BLaER1 (cell line): ENCODE data around the gene SHISAL1.

Experiments
- H3K27ac ChIP-seq: shearing (Covaris generic); formaldehyde crosslinking; 2 replicates; pipeline ENCODE4 v1.8.1; 2022
- H3K27me3 ChIP-seq: shearing (Covaris generic); formaldehyde crosslinking; 2 replicates; pipeline ENCODE4 v1.8.1; 2022
- H3K36me3 ChIP-seq: shearing (Covaris generic); formaldehyde crosslinking; 2 replicates; pipeline ENCODE4 v1.8.1; 2022
- H3K4me1 ChIP-seq: shearing (Covaris generic); formaldehyde crosslinking; 2 replicates; pipeline ENCODE4 v1.8.1; 2022
- H3K4me2 ChIP-seq: shearing (Covaris generic); formaldehyde crosslinking; 2 replicates; pipeline ENCODE4 v1.8.1; 2022
- H3K4me3 ChIP-seq: shearing (Covaris generic); formaldehyde crosslinking; 2 replicates; pipeline ENCODE4 v1.8.1; 2022
- H3K9ac ChIP-seq: shearing (Covaris generic); formaldehyde crosslinking; 2 replicates; pipeline ENCODE4 v1.8.1; 2022
- H3K9me3 ChIP-seq: shearing (Covaris generic); formaldehyde crosslinking; 2 replicates; pipeline ENCODE4 v1.8.1; 2022
- H4K20me1 ChIP-seq: shearing (Covaris generic); formaldehyde crosslinking; 2 replicates; pipeline ENCODE4 v1.8.1; 2022
- Cebpa-rat ChIP-seq: shearing (Covaris generic); IDR thresholded peaks from 2 replicates; pipeline ENCODE4 v1.8.1; 2022

Gene SHISAL1

DNA sequence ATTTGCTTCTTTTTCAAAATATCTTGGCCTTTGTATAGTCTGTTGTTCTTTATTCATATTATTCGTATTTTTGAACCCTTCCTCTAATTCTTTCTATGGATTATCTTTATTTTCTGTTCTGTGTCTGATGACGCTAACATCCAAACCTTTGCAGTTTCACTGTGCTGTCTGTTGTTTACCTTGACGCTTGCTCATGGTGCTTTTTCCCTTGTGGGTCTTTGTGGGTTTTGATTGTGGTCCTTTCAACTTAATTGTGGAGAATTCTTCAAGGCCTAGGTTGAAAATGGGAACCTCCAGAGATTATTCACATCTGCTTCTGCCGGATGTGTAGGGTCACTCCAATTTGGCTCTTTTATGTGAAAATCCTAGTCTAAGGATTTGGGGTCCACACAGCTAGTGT is 97.5 kb downstream of the SHISAL1 start:
- H3K9ac ChIP-seq, result no peak overlapping the region
- H3K36me3 ChIP-seq, result no peaks in the 10 kb centered on the region
- no peak overlapping the region for H3K27ac ChIP-seq
- TF ChIP-seq Cebpa-rat, result no peak
- H3K4me1 ChIP-seq, result no peaks in the 10 kb centered on the region
- H3K4me3 ChIP-seq, result no peak overlapping the region
- H3K4me2 ChIP-seq, result no peak overlapping the region
- H4K20me1 ChIP-seq, result no peaks in the 10 kb centered on the region
- peaks cover 16% of the 10 kb centered on the region for H3K9me3 ChIP-seq
- H3K27me3 ChIP-seq, result no peaks in the 10 kb centered on the region

DNA sequence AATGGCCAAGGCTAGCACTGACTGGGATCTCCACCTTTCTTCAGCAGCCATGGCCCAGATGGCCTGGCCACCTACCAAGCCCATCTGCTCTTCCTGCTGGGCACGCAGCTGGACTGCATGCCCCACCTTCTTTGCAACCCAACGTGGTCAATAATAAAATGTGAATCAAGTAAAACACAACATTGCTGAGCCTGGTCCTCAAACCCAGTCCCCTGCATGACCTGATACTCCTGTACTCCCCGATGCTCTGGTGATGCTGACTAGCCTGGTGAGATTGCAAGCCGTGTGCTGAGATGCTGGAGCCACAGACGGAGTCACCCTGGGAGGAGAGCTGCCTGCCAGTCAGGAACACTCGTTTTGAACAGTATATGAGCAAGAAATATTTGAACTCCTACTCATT is 98.0 kb downstream of the SHISAL1 start:
- no peak for TF ChIP-seq Cebpa-rat
- H3K27ac ChIP-seq, result no peak overlapping the region
- H3K9me3 ChIP-seq, result peaks cover 20% of the 10 kb centered on the region
- no peak overlapping the region for H3K4me3 ChIP-seq
- H3K36me3 ChIP-seq, result no peaks in the 10 kb centered on the region
- no peaks in the 10 kb centered on the region for H4K20me1 ChIP-seq
- no peak overlapping the region for H3K4me2 ChIP-seq
- no peaks in the 10 kb centered on the region for H3K27me3 ChIP-seq
- no peaks in the 10 kb centered on the region for H3K4me1 ChIP-seq
- no peak overlapping the region for H3K9ac ChIP-seq

DNA sequence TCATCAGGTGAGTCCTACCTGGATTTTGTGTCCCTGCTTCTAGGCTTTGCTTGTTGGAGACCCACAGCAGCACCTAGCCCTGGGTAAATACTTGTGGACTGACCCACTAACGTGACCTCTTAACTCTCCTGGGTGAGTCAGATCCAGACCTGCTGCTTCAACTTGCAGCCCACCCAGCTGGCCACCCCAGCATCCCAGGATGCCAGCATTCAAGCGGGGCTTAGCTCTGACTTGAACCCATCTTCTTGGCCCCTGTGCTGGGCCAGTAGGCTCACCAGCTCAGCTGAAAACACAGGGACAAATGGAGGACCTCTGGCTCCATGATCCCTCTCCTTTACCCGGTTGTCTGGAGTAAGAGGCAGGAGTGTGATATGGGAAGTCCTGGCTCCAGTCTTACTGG is 98.6 kb downstream of the SHISAL1 start:
- Histone ChIP-seq H3K4me3 (no peak overlapping the region), H3K36me3 (no peaks in the 10 kb centered on the region), H3K27ac (no peak overlapping the region), H3K4me2 (no peak overlapping the region), H4K20me1 (no peaks in the 10 kb centered on the region), H3K4me1 (no peaks in the 10 kb centered on the region), H3K9me3 (peaks cover 25% of the 10 kb centered on the region), H3K27me3 (no peaks in the 10 kb centered on the region), H3K9ac (no peak overlapping the region)
- TF ChIP-seq Cebpa-rat, result no peak

DNA sequence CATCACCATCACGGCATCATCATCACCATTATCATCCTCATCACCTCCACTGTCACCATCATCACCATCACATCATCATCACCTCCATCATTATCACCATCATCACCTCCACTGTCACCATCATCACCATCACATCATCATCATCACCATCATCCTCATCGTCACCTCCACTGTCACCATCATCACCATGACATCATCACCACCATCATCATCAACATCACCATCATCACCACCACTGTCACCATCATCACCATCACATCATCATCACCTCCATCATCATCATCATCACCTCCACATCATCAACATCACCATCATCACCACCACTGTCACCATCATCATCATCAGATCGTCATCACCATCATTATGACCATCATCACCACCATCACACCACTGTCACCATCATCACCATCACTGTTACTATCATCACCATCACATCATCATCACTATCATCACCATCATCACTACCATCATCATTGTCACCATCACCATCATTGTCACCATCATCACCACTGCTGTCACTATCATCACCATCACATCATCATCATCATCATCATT is 99.2 kb downstream of the SHISAL1 start:
- no peak overlapping the region for H3K27ac ChIP-seq
- H3K4me2 ChIP-seq, result no peak overlapping the region
- H3K27me3 ChIP-seq, result no peaks in the 10 kb centered on the region
- no peak overlapping the region for H3K4me3 ChIP-seq
- H4K20me1 ChIP-seq, result no peaks in the 10 kb centered on the region
- TF ChIP-seq Cebpa-rat, result no peak
- H3K9me3 ChIP-seq, result peaks cover 25% of the 10 kb centered on the region
- H3K9ac ChIP-seq, result no peak overlapping the region
- H3K36me3 ChIP-seq, result no peaks in the 10 kb centered on the region
- H3K4me1 ChIP-seq, result no peaks in the 10 kb centered on the region

DNA sequence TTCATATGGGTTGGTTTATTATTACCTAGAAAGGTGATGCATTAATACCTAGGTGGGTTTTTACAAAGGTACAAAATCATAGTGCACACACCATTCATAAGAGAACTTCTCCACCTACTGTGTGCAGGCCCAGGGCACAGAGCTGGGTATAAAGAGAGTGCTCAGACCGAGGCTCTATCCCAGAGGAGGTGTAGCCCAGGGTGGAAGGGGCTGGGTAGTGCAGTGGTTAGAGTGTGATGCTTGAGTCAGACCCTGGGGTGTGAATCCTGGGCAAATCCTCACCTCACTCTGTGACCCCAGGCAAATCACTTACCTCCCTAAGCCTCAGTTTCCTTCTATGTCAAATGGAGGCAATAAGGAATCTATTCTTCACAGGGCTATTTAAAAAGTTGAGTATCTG is 99.8 kb downstream of the SHISAL1 start:
- Histone ChIP-seq H3K27ac (no peak overlapping the region), H3K9me3 (peaks cover 25% of the 10 kb centered on the region), H3K27me3 (no peaks in the 10 kb centered on the region), H3K4me3 (no peak overlapping the region), H4K20me1 (no peaks in the 10 kb centered on the region), H3K4me1 (no peaks in the 10 kb centered on the region), H3K9ac (no peak overlapping the region), H3K4me2 (no peak overlapping the region), H3K36me3 (no peaks in the 10 kb centered on the region)
- no peak for TF ChIP-seq Cebpa-rat

DNA sequence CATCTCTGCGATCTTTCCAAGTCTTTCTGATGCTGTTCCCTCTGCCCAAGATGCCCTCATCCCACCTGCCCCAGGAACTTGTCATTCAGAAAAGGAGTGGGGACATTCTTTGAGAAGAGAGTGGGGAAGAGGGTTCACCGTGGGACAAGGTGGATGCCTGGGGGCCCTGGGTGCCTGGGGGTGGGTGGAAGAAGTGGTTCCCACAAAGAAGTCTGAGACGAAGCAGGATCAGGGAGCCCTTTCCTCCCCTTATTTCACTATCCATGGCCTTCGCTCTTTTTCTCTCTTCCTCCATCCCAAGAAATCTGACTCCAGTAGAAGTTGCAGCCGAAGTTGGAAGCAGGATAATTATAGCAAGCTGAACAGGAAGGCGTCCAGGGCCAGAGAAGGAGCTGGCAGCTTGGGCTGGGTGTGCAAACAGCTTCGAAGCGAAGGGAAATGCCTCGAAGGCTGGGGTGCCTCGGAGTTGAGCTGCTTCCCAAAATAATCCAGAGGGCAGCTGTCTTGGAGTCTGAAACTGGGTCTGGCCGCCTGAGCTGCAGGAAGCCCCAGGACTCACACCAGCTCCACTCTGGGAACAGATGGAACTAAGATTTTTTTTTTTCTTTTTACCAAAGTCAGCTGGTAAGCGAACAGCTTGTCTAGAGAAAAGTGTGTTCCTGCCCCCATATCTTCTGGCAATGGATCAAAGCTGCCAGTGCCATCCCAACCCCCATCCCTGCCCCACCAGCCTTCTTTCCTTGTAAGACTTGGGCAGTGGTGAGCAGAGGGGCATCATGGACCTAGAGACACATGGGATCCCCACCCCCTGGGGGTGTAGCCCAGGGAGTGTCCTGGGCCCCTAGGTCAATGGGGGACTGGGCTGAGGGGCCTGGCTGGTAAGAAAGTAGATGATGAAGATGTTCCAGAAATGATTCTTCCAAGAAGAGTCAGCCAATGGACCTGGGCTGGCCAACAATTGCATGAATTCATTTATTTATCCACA is 100.5 kb downstream of the SHISAL1 start:
- Histone ChIP-seq H3K4me2 (no peak overlapping the region), H3K27ac (no peak overlapping the region), H3K4me1 (no peaks in the 10 kb centered on the region), H4K20me1 (no peaks in the 10 kb centered on the region), H3K4me3 (no peak overlapping the region), H3K27me3 (no peaks in the 10 kb centered on the region), H3K9me3 (peaks cover 25% of the 10 kb centered on the region), H3K36me3 (no peaks in the 10 kb centered on the region), H3K9ac (no peak overlapping the region)
- TF ChIP-seq Cebpa-rat, result no peak

DNA sequence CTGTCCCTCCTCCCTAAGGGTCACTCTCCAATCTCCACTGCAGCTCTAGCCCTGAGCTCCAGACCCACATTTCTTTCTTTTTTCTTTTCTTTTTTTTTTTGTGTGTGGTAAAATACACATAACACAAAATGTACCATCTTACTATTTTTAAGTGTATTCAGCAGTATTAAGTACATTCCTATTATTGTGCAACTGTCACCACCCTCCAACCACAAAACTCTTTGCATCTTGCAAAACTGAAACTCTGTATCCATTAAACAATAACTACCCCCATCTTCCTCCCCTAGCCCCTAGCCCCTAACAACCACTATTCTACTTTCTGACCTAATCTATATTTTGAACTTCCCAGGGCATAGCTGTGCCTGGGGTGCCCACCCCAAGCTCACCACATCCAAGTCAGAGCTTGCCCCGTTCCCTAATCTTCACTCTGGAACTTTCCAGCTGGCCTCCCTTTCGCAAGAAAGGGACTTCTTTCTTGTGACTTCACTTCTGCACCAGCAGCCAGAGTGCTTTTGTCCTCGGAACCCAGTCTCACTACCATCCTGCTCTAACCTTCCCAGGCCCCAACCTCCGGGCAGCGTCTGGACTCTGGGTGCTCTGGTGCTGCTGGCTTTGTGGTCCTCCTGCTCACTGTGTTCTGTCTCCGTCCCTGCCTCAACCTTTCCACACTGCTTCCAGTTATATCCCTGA is 101.3 kb downstream of the SHISAL1 start:
- no peak overlapping the region for H3K4me2 ChIP-seq
- H3K9ac ChIP-seq, result no peak overlapping the region
- peaks cover 25% of the 10 kb centered on the region for H3K9me3 ChIP-seq
- H3K4me3 ChIP-seq, result no peak overlapping the region
- no peaks in the 10 kb centered on the region for H3K27me3 ChIP-seq
- no peak overlapping the region for H3K27ac ChIP-seq
- H4K20me1 ChIP-seq, result no peaks in the 10 kb centered on the region
- H3K36me3 ChIP-seq, result no peaks in the 10 kb centered on the region
- TF ChIP-seq Cebpa-rat, result no peak
- no peaks in the 10 kb centered on the region for H3K4me1 ChIP-seq

DNA sequence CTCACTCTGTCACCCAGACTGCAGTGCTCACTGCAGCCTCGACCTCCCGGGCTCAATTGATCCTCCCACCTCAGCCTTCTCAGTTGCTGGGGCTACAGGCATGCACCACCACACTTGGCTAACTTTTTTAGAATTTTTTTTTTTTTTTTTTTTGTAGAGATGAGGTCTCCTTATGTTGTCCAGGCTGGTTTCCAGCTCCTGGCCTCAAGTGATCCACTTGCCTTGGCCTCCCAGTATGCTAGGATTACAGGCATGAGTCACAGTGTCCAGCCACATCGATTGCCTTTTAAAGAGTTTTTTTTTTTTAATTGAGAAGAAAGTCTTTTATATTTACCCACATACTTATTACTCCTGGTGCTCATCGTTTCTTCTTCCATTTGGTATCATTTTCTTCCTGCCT is 102.0 kb downstream of the SHISAL1 start:
- H3K4me2 ChIP-seq, result no peak overlapping the region
- H3K27me3 ChIP-seq, result no peaks in the 10 kb centered on the region
- H3K9ac ChIP-seq, result no peak overlapping the region
- peaks cover 4% of the 10 kb centered on the region; the same call in 1 of the 2 replicates for H3K4me1 ChIP-seq
- H3K9me3 ChIP-seq, result peaks cover 25% of the 10 kb centered on the region
- H4K20me1 ChIP-seq, result peaks cover 5% of the 10 kb centered on the region
- no peaks in the 10 kb centered on the region for H3K36me3 ChIP-seq
- H3K4me3 ChIP-seq, result no peak overlapping the region
- no peak overlapping the region for H3K27ac ChIP-seq
- no peak for TF ChIP-seq Cebpa-rat

DNA sequence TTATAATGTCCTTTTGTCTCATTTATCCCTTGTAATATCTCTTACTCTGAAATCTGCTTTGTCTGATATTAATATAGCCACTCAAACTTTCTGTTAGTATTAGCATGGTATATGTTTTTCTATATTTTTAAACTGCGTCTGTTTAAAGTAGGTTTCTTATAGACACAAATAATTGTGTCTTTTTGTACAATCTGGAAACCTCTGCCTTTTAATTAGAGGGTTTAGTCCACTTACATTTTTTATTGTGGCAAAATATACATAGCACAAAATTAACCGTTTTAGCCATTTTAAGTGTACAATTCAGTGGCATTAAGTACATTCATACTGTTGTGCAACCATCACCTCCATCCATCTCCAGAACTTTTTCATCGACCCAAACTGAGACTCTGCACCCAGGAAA is 103.4 kb downstream of the SHISAL1 start:
- H4K20me1 ChIP-seq, result peaks cover 19% of the 10 kb centered on the region
- H3K27me3 ChIP-seq, result no peaks in the 10 kb centered on the region
- H3K4me1 ChIP-seq, result peaks cover 18% of the 10 kb centered on the region
- peaks cover 11% of the 10 kb centered on the region for H3K9me3 ChIP-seq
- no peak overlapping the region for H3K4me3 ChIP-seq
- no peak overlapping the region for H3K27ac ChIP-seq
- H3K36me3 ChIP-seq, result no peaks in the 10 kb centered on the region
- no peak overlapping the region for H3K9ac ChIP-seq
- H3K4me2 ChIP-seq, result no peak overlapping the region
- TF ChIP-seq Cebpa-rat, result no peak

DNA sequence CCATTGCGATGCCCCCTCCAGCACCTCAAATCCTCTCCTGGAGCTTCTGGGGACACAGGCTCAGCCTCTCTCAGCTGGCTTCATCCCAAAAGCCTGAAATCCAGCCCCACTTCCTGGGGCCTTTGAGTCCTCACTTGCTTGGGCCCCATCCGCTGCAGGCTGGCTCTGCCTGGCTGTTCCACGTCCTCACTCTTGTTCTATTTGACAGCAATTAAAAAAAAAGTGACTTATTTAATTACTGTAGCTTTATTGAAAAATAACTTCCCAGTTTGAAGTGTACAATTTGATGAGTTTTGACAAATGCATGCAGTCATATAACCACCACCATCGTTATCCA is 104.8 kb downstream of the SHISAL1 start:
- Histone ChIP-seq H3K27me3 (no peaks in the 10 kb centered on the region), H3K4me2 (no peak overlapping the region), H3K27ac (no peak overlapping the region), H3K4me1 (peaks cover 22% of the 10 kb centered on the region), H4K20me1 (peaks cover 30% of the 10 kb centered on the region), H3K36me3 (no peaks in the 10 kb centered on the region), H3K9me3 (peaks cover 9% of the 10 kb centered on the region; the same call in 1 of the 2 replicates), H3K4me3 (no peak overlapping the region), H3K9ac (no peak overlapping the region)
- no peak for TF ChIP-seq Cebpa-rat
